A549 treated with AZD9567 at 1 μM for 4 hours (cell line): ENCODE measurements around the gene DPPA5. TPM values are rescaled to one million over a fixed set of nuclear protein-coding genes. Genes with fewer than 3 reads are reported as not detected.

ENCODE experiments used
- total RNA-seq: library from RNA; stranded (reverse); fragments of 200-300 nt; extraction: Qiagen RNA extraction; gene quantifications from 5 replicates; pipeline ENCODE4 v1.2.3, GENCODE V29; 2022; ENCODE audit not compliant: insufficient read depth

Gene DPPA5, protein sequence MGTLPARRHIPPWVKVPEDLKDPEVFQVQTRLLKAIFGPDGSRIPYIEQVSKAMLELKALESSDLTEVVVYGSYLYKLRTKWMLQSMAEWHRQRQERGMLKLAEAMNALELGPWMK
- not detected in 5 replicates for total RNA-seq

DNA sequence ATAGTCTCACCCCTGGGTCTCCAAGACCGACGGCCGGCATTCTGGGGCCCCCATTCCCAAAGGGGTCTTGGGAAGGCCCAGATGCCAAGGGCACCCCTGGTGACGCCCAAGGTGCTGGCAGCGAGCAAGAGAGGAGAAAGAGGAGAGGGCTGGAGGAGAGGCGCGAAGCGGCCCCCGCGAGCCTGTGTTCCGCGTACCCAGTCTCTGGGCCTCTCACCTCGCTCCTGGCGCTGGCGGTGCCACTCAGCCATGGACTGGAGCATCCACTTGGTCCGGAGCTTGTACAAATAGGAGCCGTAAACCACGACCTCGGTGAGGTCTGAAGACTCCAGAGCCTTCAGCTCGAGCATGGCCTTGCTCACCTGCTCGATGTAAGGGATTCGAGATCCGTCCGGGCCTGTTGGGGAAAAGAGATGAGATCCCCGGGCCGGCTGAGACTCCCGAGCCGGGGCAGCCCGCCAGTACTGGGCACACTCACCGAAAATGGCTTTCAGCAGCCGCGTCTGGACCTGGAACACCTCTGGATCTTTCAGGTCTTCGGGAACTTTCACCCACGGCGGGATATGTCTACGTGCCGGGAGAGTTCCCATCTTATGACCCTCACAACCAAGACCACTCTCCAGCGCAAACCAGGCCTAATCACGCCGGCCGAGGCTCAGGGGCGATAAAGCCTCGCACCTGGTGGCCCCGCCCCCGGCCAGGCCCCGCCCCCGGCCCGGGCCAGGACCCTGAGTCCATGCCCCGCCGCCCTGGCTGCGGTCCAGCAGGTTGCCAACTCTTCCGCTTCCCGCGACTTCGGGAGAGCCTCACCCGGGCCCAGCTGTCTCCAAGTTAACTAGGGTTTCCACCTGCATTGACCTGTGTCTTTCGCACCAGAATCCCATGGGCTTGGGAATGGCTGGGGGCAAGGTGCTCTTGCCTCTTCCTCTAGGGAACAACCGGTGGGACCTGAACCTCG, at the start of gene DPPA5:
DPPA5 (minus strand) TSS at position 641 of the 958 bp plus-strand sequence; CDS start at position 590, 51 bp downstream.

DNA sequence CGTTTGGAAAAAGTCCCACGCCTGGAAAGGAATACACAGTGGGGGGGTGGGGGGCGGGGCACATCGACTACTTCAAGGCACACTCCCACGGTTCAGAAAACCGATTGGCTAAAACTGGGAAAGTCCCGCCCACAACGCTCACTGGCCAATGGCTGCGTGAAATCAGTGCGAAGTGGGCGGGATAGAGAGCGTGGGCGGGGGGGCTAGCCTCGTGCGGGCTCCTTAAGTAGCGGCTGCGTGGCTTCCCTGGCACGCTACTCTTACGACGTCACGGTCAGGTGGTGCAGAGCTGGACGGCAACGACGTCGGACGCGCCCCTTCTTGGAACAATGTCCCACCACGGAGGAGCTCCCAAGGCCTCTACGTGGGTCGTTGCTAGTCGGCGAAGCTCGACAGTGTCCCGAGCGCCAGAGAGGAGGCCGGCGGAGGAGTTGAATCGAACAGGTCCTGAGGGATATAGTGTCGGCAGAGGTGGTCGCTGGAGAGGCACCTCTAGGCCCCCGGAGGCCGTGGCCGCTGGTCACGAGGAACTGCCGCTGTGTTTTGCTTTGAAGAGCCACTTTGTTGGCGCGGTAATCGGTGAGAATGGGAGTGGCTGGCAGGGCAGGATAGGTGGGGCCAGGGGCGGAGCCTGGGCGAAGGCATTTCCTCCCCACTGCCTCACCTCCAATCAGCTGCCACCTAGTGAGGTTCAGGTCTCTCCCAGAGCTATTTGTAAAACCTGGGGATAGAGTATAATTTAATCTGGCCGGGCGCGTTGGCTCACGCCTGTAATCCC, 40.7 kb upstream of the DPPA5 start, which contains the start of gene DDX43:
DDX43 (plus strand) TSS at position 252 of the 778 bp plus-strand sequence; CDS start at position 330, 78 bp downstream.

DNA sequence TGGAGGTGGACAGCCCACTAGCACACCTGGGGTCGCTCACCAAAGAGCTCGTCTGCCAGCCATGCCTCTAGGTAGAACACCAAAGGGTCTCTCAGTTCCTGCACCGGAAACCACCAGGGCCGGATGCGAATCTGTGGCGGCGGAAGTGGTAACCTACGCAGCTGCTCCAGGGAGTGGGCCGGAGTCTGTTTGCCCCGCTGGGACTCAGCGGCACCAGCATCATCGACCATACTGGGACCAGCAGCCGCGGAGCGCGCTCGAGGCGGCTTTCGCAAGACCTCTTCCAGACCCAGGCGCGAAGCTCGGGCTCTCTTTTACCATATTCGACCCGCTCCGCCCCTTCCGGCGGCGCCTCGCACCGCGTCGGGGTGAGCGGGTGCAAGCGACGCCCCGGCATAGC, 15.5 kb upstream of the DPPA5 start, which contains the start of gene OOEP:
OOEP (minus strand) TSS at position 335 of the 400 bp plus-strand sequence; CDS start at position 230, 105 bp downstream.

DNA sequence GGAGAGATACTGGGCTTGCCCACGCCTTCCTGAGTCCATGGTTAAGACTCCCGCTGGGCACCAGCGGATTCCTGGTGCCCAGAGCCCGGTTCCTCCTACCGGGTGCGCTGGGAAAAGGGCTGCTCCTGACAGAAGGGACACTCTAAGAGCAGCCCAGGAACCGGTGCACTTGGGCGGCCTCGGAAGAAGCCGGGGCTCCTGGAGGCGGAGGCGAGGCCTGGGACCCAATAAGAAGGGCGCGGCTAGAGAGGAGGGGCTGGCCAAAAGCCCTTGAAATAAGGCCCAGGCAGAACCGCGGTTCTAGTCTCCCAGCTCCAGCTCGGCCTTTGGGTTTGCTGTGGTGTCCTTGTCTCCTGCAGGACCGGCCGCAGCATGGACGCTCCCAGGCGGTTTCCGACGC, 8.3 kb upstream of the DPPA5 start, which contains the start of gene KHDC3L:
KHDC3L (plus strand) TSS at position 301 of the 400 bp plus-strand sequence; CDS start at position 373, 72 bp downstream.

Other genes with a start within 250 kb of the DPPA5 start
- 0.38 to 0.52 TPM (median 0.38 TPM) in 4 of 5 replicates, not detected in the other for gene KHDC1L, start 128.8 kb downstream of the DPPA5 start, total RNA-seq
- gene KHDC1, start 91.1 kb downstream of the DPPA5 start, total RNA-seq = 3.5 to 4.1 TPM (median 3.7 TPM) in 5 replicates
- not detected in 5 replicates for gene KHDC3L, start 8.4 kb upstream of the DPPA5 start, total RNA-seq
- not detected in 5 replicates for gene OOEP, start 15.6 kb upstream of the DPPA5 start, total RNA-seq
- not detected in 5 replicates for gene DDX43, start 40.6 kb upstream of the DPPA5 start, total RNA-seq
- gene CGAS, start 98.0 kb upstream of the DPPA5 start, total RNA-seq = 3.6 to 4.6 TPM (median 4.2 TPM) in 5 replicates
- 9.0 to 12.5 TPM (median 9.8 TPM) in 5 replicates for gene MTO1, start 107.5 kb upstream of the DPPA5 start, total RNA-seq
- 7,488 to 8,100 TPM (median 7,636 TPM) in 5 replicates for gene EEF1A1, start 166.8 kb upstream of the DPPA5 start, total RNA-seq